ENCODE results near the gene ADGRG7. TPM values are rescaled to one million over a fixed set of nuclear protein-coding genes. Genes with fewer than 3 reads are reported as not detected.

Gene ADGRG7
- total and polyA plus RNA-seq, 2 donors from 2014 or later = not detected

DNA sequence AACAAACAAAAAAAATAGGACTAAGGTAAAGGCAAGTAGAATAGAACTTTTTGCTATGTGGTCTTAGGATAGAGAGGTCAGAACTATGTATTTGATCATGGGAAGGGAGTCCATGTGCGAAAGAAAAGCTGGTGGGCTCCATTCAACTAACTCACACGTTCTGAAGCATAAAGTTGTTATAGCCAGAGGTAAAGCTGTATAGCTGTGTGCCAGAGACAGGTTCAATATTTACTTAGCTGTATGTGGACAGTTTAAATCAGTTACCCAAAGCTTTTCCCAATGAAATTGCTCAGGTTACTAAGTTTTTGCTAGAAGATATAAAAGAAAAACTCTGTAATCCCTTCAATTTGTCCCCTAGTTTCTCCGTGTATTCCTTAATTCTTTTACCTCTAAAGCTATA is 37.8 kb downstream of the ADGRG7 start:
- intact Hi-C loops (cut with DNase I) = no loop called here
- TF ChIP-seq, protein P1, sequence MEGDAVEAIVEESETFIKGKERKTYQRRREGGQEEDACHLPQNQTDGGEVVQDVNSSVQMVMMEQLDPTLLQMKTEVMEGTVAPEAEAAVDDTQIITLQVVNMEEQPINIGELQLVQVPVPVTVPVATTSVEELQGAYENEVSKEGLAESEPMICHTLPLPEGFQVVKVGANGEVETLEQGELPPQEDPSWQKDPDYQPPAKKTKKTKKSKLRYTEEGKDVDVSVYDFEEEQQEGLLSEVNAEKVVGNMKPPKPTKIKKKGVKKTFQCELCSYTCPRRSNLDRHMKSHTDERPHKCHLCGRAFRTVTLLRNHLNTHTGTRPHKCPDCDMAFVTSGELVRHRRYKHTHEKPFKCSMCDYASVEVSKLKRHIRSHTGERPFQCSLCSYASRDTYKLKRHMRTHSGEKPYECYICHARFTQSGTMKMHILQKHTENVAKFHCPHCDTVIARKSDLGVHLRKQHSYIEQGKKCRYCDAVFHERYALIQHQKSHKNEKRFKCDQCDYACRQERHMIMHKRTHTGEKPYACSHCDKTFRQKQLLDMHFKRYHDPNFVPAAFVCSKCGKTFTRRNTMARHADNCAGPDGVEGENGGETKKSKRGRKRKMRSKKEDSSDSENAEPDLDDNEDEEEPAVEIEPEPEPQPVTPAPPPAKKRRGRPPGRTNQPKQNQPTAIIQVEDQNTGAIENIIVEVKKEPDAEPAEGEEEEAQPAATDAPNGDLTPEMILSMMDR (IDR thresholded peaks at IDR 0.05; ENCODE audit: borderline replicate concordance, extremely low read depth, insufficient read depth) = no peak

DNA sequence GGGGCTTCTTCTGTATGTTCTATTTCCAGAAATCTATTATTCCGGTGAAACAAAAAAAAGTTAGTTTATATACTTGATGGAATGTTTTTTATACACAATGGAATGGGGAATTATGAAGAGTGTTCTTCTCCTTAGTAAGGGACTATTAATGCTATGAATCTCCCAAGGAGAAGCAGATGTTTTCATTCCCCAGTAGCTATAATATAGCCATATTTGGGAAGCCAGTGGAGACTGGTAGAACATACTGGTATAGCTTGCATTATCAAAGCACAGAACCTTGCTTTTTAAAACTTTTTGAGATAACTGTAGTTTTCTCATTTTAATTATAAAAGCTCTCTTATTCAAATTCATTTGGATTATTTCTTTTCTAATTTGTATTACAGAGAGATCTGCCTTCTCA is 38.3 kb downstream of the ADGRG7 start:
- H3K4me1 ChIP-seq (ENCODE audit: control insufficient read depth in 2 of 3, insufficient read depth in 2 of 3, low read depth in 1 of 3, low read length in 3 of 3) = no peaks in the 10 kb centered on the region
- no peak overlapping the region for H3K4me3 ChIP-seq (ENCODE audit: low read length in 3 of 3)
- no peak overlapping the region for H3K27ac ChIP-seq (ENCODE audit: low read depth in 2 of 2, low read length in 2 of 2)
- DNase-seq = no peak
- FAIRE-seq = no peak
- TF ChIP-seq, protein P1 (IDR thresholded peaks at IDR 0.05; ENCODE audit: borderline replicate concordance, extremely low read depth, insufficient read depth) = no peak
- H3K36me3 ChIP-seq (ENCODE audit: control insufficient read depth in 2 of 3, insufficient read depth in 3 of 3, low read length in 3 of 3) = no peaks in the 10 kb centered on the region
- no peaks in the 10 kb centered on the region for H3K9me3 ChIP-seq (ENCODE audit: control insufficient read depth in 2 of 3, insufficient read depth in 1 of 3, low read length in 3 of 3)
- no peaks in the 10 kb centered on the region for H3K27me3 ChIP-seq (ENCODE audit: control insufficient read depth, insufficient read depth, low read length)
- intact Hi-C loops (cut with DNase I) = no loop called here
- no peak overlapping the region for H3K9ac ChIP-seq (ENCODE audit: low read length in 3 of 3)

More for the DNA sequence above, 37.8 kb downstream of the ADGRG7 start:
- Histone ChIP-seq H3K4me1 (ENCODE audit: control insufficient read depth in 2 of 3, insufficient read depth in 2 of 3, low read depth in 1 of 3, low read length in 3 of 3) (no peaks in the 10 kb centered on the region), H3K4me3 (ENCODE audit: low read length in 3 of 3) (no peak overlapping the region), H3K9me3 (ENCODE audit: control insufficient read depth in 2 of 3, insufficient read depth in 1 of 3, low read length in 3 of 3) (no peaks in the 10 kb centered on the region), H3K27ac (ENCODE audit: low read depth in 2 of 2, low read length in 2 of 2) (no peak overlapping the region), H3K27me3 (ENCODE audit: control insufficient read depth, insufficient read depth, low read length) (no peaks in the 10 kb centered on the region), H3K36me3 (ENCODE audit: control insufficient read depth in 2 of 3, insufficient read depth in 3 of 3, low read length in 3 of 3) (no peaks in the 10 kb centered on the region), H3K9ac (ENCODE audit: low read length in 3 of 3) (no peak overlapping the region)
- FAIRE-seq (no peak), DNase-seq (no peak)

- no peaks in the 10 kb centered on the region for H3K9me3 ChIP-seq (ENCODE audit: control insufficient read depth in 2 of 3, insufficient read depth in 1 of 3, low read length in 3 of 3)
- no peak overlapping the region for H3K4me3 ChIP-seq (ENCODE audit: low read length in 3 of 3)
- no peak overlapping the region for H3K27ac ChIP-seq (ENCODE audit: low read depth in 2 of 2, low read length in 2 of 2)
- H3K27me3 ChIP-seq (ENCODE audit: control insufficient read depth, insufficient read depth, low read length) = no peaks in the 10 kb centered on the region
- FAIRE-seq (no peak), DNase-seq (no peak)
- no peak overlapping the region for H3K9ac ChIP-seq (ENCODE audit: low read length in 3 of 3)
- intact Hi-C loops (cut with DNase I) = no loop called here
- TF ChIP-seq, protein P1 (IDR thresholded peaks at IDR 0.05; ENCODE audit: borderline replicate concordance, extremely low read depth, insufficient read depth) = no peak
- H3K4me1 ChIP-seq (ENCODE audit: control insufficient read depth in 2 of 3, insufficient read depth in 2 of 3, low read depth in 1 of 3, low read length in 3 of 3) = no peaks in the 10 kb centered on the region
- no peaks in the 10 kb centered on the region for H3K36me3 ChIP-seq (ENCODE audit: control insufficient read depth in 2 of 3, insufficient read depth in 3 of 3, low read length in 3 of 3)
Observed at GRCh38 chr3:100650651-100651619, 41.5 kb downstream of the ADGRG7 start.
